Spinal cord (tissue), 10 donors: Measurements from ENCODE around the gene GNAT3. TPM values are rescaled to one million over a fixed set of nuclear protein-coding genes. Genes with fewer than 3 reads are reported as not detected.
A peak's percentile ranks its signal among the peaks of the same experiment; 100 is the strongest.

Source experiments
- DNase-seq, 6 donors: peaks; one replicate each; pipeline versions ENCODE4 v3.0.0 to v3.0.0-alpha.2; 2013 to 2015; ENCODE audit warnings: low spot score in 6 of 6, low read depth in 4 of 6
- H3K27ac ChIP-seq: one replicate; pipeline ENCODE4 v1.5.1; 2013; ENCODE audit warnings: low read depth, low read length, control low read depth
- H3K27me3 ChIP-seq: one replicate; pipeline ENCODE4 v1.6.1; 2013; ENCODE audit warnings: low read length; ENCODE audit not compliant: control insufficient read depth, insufficient read depth
- H3K36me3 ChIP-seq: one replicate; pipeline ENCODE4 v1.6.1; 2013; ENCODE audit warnings: low read length; ENCODE audit not compliant: control insufficient read depth, insufficient read depth
- H3K4me1 ChIP-seq: one replicate; pipeline ENCODE4 v1.6.1; 2013; ENCODE audit warnings: low read length; ENCODE audit not compliant: control insufficient read depth, insufficient read depth
- H3K4me3 ChIP-seq: one replicate; pipeline ENCODE4 v1.5.1; 2013; ENCODE audit warnings: low read depth, low read length, control low read depth
- H3K9me3 ChIP-seq: one replicate; pipeline ENCODE4 v1.6.1; 2013; ENCODE audit warnings: low read length; ENCODE audit not compliant: control insufficient read depth, insufficient read depth
- WGBS: methylation state at CpG from one replicate; pipeline ENCODE4 v1.1.5; 2013; ENCODE audit warnings: missing lambda C conversion rate; ENCODE audit not compliant: insufficient coverage; 5-methylcytosine and 5-hydroxymethylcytosine counted together
- polyA plus RNA-seq, 2 donors: library from polyadenylated mRNA; unstranded; fragments of 120-200 nt; gene quantifications; one replicate each; pipeline ENCODE4 v1.2.1, GENCODE V29; 2013; ENCODE audit not compliant: insufficient read length in 2 of 2
- total RNA-seq, 2 donors: library from RNA; depleted of rRNA in 1 of 2; stranded (reverse); fragments of 120-200 nt in 1 of 2; fragments of >200 nt in 1 of 2; gene quantifications; one replicate each; pipeline versions ENCODE4 v1.2.3 to v1.2.4, GENCODE V29; 2013 to 2014
- donor health status: healthy.

The GNAT3 gene
- total and polyA plus RNA-seq, 4 donors = not detected

DNA sequence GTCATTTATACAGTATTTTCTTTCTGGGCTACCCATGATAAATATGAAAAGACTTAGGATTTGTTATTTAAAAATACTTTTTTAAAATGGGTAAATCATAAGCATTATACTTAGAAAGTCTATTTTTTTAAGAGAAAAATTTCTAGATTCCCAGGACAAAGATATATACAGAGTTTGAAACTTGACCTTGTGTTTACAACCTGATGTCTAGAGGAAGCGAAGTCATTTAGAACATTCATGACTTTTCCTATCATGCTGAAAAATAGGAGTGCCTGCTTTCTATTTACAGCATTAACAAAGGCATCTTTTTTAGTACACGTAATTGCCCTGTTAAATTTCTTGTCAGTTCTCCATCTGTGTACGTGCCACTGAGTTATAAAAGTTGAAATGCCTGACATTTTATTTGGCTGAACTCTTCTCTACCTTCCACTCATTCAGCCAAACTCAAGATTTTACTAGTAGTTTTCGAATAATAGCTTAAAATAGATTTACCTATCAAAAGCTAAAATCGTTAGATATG is 23.0 kb downstream of the GNAT3 start:
- Histone ChIP-seq H3K27ac (no peak overlapping the region), H3K4me1 (no peaks in the 10 kb centered on the region), H3K36me3 (no peaks in the 10 kb centered on the region), H3K4me3 (no peak overlapping the region), H3K9me3 (no peaks in the 10 kb centered on the region), H3K27me3 (no peaks in the 10 kb centered on the region)
- DNase-seq = no peak
- no CpG with 5 or more reads among the region's 5 CpGs for WGBS

DNA sequence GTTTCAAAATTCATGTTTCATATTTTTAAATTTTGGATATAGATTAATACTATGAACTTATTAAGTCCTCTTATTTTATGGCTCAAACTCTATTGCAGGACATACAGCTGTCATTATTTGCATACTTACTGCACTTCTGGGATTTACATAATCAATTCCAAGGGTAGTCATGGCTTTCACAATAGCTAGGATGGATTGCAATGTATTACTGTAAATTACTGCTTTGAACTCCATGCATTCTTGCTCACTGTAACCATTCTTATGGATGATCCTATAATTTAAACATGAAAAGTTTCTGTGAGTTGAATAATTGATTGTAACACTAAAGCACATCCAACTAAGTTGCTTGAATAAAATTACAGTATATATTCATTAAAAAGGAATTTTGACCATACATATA is 23.5 kb downstream of the GNAT3 start:
- no peaks in the 10 kb centered on the region for H3K9me3 ChIP-seq

DNA sequence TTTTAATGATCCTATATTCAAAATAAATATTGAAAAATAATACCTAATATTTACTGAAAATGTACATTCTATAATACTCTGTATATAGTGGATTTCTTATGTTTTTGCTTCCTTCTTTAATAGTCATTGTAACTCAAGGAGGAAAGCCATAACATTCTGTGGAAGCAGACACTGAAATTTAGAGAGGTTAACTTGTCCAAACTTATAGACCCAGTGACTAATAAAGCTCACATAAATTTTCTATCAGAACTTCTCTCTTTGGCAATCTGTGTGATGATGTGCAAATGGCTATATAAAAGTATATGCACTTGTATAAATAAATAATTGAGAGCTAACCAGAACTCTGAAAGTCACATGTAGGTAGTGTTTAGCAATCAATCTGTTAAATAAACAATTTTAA is 26.1 kb downstream of the GNAT3 start:
- Histone ChIP-seq H3K27me3 (no peaks in the 10 kb centered on the region), H3K9me3 (no peaks in the 10 kb centered on the region), H3K27ac (no peak overlapping the region), H3K4me3 (no peak overlapping the region), H3K36me3 (no peaks in the 10 kb centered on the region), H3K4me1 (no peaks in the 10 kb centered on the region)
- no peak for DNase-seq

More for the DNA sequence above, 23.5 kb downstream of the GNAT3 start:
- no peaks in the 10 kb centered on the region for H3K36me3 ChIP-seq
- no peak overlapping the region for H3K4me3 ChIP-seq
- no peaks in the 10 kb centered on the region for H3K27me3 ChIP-seq
- H3K27ac ChIP-seq = no peak overlapping the region
- no peaks in the 10 kb centered on the region for H3K4me1 ChIP-seq
- DNase-seq = peak in 1 of 6 donors; percentile 11

DNA sequence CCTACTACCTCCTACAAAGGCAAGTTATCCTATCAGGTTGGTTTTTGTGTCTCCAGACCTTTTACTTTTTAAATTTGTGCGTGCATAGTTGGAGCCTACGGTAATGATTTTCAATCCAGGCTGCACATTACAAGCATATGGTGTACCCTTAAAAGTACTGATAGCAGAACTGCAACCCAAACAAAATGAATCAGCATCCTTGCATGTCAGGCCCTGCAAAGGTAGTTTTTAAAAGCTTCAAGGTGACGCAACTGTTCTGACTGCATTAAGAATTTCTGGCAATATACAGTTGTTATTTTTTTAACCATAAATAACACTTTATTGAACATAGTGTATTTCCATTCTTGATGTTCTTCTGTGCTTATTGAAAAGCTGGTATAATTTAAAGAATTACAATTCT is 28.9 kb downstream of the GNAT3 start:
- Histone ChIP-seq H3K27me3 (no peaks in the 10 kb centered on the region), H3K27ac (no peak overlapping the region), H3K4me1 (no peaks in the 10 kb centered on the region), H3K9me3 (no peaks in the 10 kb centered on the region), H3K4me3 (no peak overlapping the region), H3K36me3 (no peaks in the 10 kb centered on the region)
- WGBS = 100% methylated on average over 2 of the region's 3 CpGs
- no peak for DNase-seq

GRCh38 chr7:80481196-80481884 is 30.5 kb downstream of the GNAT3 start:
- Histone ChIP-seq H3K36me3 (no peaks in the 10 kb centered on the region), H3K4me3 (no peak overlapping the region), H3K27me3 (no peaks in the 10 kb centered on the region), H3K4me1 (no peaks in the 10 kb centered on the region), H3K27ac (no peak overlapping the region), H3K9me3 (no peaks in the 10 kb centered on the region)
- no peak for DNase-seq
- no CpG with 5 or more reads among the region's 2 CpGs for WGBS

DNA sequence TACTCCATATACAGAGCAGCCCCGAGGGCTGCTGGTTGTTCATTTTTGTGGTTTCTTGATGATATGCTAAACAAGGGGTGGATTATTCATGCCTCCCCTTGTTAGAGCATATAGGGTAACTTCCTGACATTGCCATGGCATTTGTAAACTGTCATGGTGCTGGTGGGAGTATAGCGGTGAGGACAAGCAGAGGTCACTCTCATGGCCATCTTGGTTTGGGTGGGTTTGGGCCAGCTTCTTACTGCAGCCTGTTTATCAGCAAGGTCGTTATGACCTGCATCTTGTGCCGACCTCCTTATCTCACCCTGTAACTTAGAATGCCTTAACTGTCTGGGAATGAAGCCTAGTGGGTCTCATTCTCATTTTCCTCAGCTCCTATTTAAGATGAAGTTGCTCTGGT is 31.3 kb downstream of the GNAT3 start:
- no peak for DNase-seq
- no peak overlapping the region for H3K27ac ChIP-seq
- 100% methylated on average over 1 of the region's 4 CpGs for WGBS

DNA sequence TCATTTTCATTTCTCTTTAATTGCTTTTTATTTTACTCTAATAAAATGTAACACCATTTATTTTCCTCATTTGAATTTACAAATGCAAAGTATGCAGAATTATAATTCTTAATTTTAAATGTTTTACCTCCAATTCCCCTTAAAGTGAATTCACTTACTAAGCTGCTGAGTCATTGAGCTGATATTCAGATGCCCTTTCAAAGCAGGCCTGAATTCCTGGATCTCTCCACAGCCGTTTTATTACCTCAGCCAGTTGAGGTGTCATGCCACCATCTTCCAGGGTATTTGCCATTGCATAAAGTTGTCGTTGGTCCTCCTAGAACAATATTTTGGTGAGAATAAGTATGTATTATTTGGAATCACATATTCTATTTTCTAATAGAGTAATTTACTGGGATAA is 33.2 kb downstream of the GNAT3 start:
- no peak overlapping the region for H3K27ac ChIP-seq
- no peaks in the 10 kb centered on the region for H3K9me3 ChIP-seq
- WGBS = no CpG with 5 or more reads among the region's 2 CpGs

More for the DNA sequence above, 31.3 kb downstream of the GNAT3 start:
- Histone ChIP-seq H3K4me1 (no peaks in the 10 kb centered on the region), H3K9me3 (no peaks in the 10 kb centered on the region), H3K36me3 (no peaks in the 10 kb centered on the region), H3K4me3 (no peak overlapping the region), H3K27me3 (no peaks in the 10 kb centered on the region)

GRCh38 chr7:80476035-80476434 is 35.8 kb downstream of the GNAT3 start:
- no peaks in the 10 kb centered on the region for H3K36me3 ChIP-seq
- H3K4me3 ChIP-seq = no peak overlapping the region
- no peaks in the 10 kb centered on the region for H3K4me1 ChIP-seq
- H3K27ac ChIP-seq = no peak overlapping the region
- DNase-seq = peak in 1 of 6 donors; percentile 15
- no CpG with 5 or more reads among the region's 1 CpG for WGBS
- H3K9me3 ChIP-seq = no peaks in the 10 kb centered on the region
- no peaks in the 10 kb centered on the region for H3K27me3 ChIP-seq

More for the DNA sequence above, 33.2 kb downstream of the GNAT3 start:
- Histone ChIP-seq H3K4me3 (no peak overlapping the region), H3K4me1 (no peaks in the 10 kb centered on the region), H3K36me3 (no peaks in the 10 kb centered on the region), H3K27me3 (no peaks in the 10 kb centered on the region)
- no peak for DNase-seq

- H3K9me3 ChIP-seq = no peaks in the 10 kb centered on the region
- no peaks in the 10 kb centered on the region for H3K27me3 ChIP-seq
- H3K27ac ChIP-seq = no peak overlapping the region
- no peaks in the 10 kb centered on the region for H3K36me3 ChIP-seq
- no peak overlapping the region for H3K4me3 ChIP-seq
- no CpG with 5 or more reads among the region's 3 CpGs for WGBS
- no peak for DNase-seq
- no peaks in the 10 kb centered on the region for H3K4me1 ChIP-seq
Observed at GRCh38 chr7:80475383-80475782, 36.5 kb downstream of the GNAT3 start.

GRCh38 chr7:80473751-80474150 is 38.1 kb downstream of the GNAT3 start:
- no peaks in the 10 kb centered on the region for H3K4me1 ChIP-seq
- 100% methylated on average over 1 of the region's 1 CpG for WGBS
- no peaks in the 10 kb centered on the region for H3K36me3 ChIP-seq
- DNase-seq = peak in 1 of 6 donors; percentile 61
- no peak overlapping the region for H3K27ac ChIP-seq
- H3K4me3 ChIP-seq = no peak overlapping the region
- H3K27me3 ChIP-seq = no peaks in the 10 kb centered on the region
- H3K9me3 ChIP-seq = no peaks in the 10 kb centered on the region
